GM12874 (cell line): ENCODE results near the gene RIMBP2.

Experiments
- TF ChIP-seq, protein P1 (sequence below): IDR thresholded peaks from 2 replicates; pipeline ENCODE4 v1.5.1; 2011; ENCODE audit warnings: low read depth, mild to moderate bottlenecking, control low read depth, low read length, moderate library complexity; ENCODE audit not compliant: insufficient read depth

RIMBP2 gene

DNA sequence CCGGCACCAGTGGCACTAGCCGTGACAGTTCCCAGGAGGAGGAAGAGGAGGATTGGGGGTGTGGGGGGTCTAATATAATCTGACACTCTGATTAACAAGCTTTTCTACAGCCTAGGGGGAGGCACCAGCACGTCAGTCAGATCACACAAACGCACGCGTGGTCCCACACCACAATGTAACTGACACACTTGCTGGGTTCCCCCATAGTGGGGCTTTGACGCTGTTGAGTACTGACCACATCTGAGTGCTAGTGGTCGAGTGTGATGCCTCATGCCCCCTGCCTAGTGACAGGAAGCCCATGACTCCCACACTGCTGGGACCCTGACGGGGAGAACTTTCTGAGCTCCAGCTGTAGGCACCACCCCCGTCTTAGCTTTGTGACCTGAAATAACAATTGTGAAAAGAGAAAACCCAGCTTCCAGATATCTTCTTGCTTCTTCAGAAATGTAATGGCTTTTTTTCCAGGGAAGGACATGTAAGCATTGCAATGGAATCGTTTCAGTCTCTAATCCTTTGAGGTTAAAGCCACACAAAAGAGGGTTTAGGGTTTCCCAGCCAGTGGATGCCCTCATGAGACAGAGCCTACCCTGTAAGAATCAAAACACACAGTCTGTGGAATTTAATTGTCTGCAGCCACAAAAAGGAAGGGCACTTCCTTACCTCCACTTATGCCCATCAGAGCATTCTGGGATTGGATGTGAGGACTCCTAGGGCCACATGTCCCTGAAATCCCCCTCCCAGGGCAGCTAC lies 194.5 kb downstream of the RIMBP2 start:
- TF ChIP-seq, protein P1, sequence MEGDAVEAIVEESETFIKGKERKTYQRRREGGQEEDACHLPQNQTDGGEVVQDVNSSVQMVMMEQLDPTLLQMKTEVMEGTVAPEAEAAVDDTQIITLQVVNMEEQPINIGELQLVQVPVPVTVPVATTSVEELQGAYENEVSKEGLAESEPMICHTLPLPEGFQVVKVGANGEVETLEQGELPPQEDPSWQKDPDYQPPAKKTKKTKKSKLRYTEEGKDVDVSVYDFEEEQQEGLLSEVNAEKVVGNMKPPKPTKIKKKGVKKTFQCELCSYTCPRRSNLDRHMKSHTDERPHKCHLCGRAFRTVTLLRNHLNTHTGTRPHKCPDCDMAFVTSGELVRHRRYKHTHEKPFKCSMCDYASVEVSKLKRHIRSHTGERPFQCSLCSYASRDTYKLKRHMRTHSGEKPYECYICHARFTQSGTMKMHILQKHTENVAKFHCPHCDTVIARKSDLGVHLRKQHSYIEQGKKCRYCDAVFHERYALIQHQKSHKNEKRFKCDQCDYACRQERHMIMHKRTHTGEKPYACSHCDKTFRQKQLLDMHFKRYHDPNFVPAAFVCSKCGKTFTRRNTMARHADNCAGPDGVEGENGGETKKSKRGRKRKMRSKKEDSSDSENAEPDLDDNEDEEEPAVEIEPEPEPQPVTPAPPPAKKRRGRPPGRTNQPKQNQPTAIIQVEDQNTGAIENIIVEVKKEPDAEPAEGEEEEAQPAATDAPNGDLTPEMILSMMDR, result no peak

DNA sequence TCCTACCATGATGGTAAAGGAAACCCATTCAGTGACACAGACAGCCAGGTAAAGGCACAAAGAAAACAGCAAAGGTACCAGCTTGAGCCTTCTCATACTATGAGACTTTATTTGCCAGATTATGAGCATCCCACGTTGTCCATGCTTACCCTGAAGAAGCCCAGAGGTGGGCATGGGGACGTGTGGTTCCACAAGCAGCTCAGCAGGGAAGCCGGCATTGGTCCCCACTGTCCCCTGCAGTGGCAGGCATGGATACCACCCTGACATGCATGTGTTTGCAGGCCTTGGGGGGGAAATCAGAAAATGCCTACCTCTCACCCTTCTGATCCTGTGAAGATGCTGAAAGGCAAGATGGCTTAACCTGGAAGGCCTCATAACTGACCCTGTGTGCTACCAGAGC lies 195.3 kb downstream of the RIMBP2 start:
- TF ChIP-seq, protein P1, result no peak

DNA sequence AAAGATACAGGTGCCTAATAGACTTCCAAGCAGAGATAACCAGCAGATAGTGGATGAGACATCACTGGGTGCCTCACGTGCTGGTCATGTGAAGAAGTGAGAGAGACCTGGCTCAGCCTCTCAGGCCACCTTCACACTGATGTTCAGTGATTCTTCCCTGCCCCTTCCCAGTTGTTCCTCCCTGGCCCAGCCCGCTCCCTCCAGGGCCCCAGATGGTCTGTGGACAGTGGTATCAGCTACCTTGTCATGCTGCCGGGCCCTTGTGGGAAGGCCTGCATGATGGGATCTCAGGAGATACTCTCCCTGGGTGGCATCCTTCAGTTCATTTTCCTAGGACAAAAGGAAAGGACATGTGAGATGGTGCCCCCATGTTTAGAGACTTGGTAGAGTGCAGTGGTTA lies 198.5 kb downstream of the RIMBP2 start:
- TF ChIP-seq, protein P1, result no peak

DNA sequence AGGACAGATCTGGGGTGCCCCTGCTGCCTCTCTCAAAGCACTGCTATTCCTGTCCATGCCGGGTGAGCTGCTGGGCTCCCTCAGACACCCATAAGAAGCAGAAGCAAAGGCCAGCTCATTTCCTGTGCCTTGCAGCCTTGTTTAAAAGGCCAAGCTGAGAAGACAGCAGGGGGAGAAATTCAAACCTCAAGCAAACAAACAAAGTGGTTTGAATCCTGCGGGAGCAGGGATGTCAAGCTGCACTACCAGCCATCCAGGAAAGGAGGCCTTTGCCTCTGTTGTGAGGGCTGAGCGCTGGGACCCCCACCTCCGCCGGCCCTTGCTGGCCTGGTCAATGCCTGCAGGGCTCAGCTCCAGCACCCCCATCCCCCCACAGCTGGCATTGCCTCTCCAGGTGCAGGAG lies 201.9 kb downstream of the RIMBP2 start:
- TF ChIP-seq, protein P1, result no peak

DNA sequence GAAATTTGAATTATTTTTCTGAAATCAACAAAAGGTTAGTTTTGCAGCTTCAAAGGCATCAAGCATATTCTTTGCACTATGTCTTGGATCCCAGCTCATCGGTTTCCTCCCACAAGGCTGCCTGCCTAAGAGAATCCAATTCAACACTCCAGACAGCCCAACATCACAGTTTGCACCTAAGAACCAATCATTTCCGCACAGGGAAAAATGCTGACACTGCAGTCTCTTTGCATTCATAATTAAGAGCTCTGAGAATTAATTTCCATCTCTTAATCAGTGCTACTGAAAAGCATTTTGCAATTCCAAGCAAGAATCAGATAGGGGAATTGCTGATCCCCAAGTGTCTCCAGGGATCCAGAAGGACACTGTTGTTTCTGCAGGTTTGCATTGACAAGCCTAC lies 202.5 kb downstream of the RIMBP2 start:
- TF ChIP-seq, protein P1, result no peak

DNA sequence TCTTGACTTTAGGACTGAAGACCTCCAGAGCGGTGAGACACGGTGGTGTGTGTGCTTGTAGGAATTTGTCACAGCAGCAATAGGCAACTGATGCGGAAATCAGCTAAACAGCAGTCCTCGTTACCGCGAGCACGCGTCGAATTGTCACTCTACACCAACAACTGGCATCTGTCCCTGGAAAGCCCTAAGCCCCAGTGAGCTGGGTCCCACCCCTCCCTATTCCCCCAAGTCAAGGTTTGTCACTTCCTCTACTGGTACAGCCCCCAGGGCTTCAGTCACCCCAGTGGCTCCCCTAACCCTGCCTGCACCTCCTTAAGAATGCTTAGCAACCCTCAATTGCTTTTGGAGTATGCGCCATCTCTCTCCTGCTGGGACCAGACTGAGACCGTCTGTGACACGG lies 204.8 kb downstream of the RIMBP2 start:
- TF ChIP-seq, protein P1, result no peak

DNA sequence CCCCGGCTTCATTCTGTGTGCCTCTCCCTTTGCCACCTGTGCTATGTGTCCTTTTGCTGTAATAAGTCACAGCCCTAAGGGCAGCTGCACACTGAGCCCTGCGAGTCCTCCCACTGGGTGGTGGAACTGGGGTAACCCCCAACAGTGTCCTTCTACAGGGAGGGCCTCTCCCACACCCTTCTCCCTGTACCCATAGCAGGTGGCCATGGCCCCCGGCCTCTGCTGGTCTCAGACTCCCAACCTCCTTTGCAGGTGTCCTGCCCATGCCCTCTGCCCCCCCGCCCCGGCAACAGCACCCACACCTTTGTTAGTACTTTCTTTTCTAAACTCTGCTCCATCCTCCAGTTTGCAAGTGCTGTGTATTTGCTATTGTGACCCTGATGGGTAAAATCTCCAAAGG lies 206.6 kb downstream of the RIMBP2 start:
- TF ChIP-seq, protein P1, result no peak
